DMS79 (cell line): ENCODE data around the gene CELSR1.
A peak's percentile ranks its signal among the peaks of the same experiment; 100 is the strongest.

ENCODE experiments used
- DNase-seq: peaks from one replicate; lab custom pipeline; 2025; lab: John Stamatoyannopoulos, UW

CELSR1 gene

GRCh38 chr22:46574993-46575910, 37.8 kb upstream of the CELSR1 start:
- no peak for DNase-seq

GRCh38 chr22:46574438-46574992, 37.1 kb upstream of the CELSR1 start:
- no peak for DNase-seq

GRCh38 chr22:46573781-46574437, 36.5 kb upstream of the CELSR1 start:
- DNase-seq, result no peak

- no peak for DNase-seq
Measured at GRCh38 chr22:46572911-46573780, 35.7 kb upstream of the CELSR1 start.

GRCh38 chr22:46571642-46572250, 34.3 kb upstream of the CELSR1 start:
- DNase-seq, result no peak

- no peak for DNase-seq
Measured at GRCh38 chr22:46569848-46570695, 32.7 kb upstream of the CELSR1 start.

GRCh38 chr22:46569055-46569847, 31.8 kb upstream of the CELSR1 start:
- DNase-seq, result no peak

GRCh38 chr22:46568102-46568809, 30.8 kb upstream of the CELSR1 start:
- DNase-seq, result no peak

- no peak for DNase-seq
Measured at GRCh38 chr22:46567471-46567870, 30.1 kb upstream of the CELSR1 start.

GRCh38 chr22:46564084-46564714, 26.8 kb upstream of the CELSR1 start:
- no peak for DNase-seq

- DNase-seq, result peak; percentile 79
Measured at GRCh38 chr22:46563381-46564083, 26.1 kb upstream of the CELSR1 start.

DNA sequence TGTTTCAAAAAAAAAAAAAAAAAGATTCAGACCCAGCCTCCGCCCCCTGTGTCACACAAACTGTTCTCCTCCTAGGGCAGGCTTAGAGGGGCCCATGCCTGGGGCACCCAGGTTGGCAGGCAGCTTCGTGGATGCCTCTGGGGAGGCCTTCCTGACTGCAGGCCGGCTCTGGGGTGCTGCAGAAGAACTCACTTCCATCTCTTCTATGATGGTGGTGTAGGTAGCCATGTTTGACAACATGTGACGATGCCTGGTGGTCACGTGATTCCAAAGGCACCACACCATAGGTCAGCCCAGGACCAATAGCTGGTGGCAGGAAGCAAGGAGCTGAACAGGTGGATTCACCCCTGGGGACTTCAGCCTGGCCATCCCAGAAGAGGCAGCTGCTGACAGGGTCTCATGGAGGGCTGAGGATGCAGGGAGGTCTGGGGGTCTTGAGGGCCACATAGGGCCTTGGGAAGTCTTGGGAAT, 24.1 kb upstream of the CELSR1 start:
- DNase-seq, result no peak

DNA sequence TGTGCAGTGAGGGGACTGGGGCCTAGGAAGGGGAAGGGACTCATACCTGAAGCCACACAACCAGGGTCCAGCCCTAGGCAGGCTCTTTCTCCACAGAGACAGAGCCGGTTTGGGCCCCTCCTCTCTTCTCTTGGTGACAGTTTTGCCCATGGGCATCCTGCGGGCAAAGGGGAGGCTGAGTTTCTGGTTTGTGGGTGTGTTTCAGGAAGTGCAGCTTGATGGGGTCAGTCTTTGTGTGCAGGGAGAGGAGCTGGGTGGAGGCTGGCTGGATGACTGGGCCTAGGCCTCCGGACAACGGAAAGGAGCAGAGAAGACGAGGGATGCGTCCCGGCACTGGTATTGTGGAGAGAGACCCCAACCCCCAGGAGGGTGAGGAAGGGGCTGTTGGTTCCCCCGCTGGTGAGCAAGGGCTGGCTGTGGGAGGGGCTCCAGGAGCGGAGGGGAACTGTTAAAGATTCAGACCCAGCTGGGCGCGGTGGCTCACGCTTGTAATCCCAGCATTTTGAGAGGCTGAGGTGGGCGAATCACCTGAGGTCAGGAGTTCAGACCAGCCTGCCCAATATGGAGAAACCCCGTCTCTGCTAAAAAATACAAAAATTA, 23.4 kb upstream of the CELSR1 start:
- no peak for DNase-seq

GRCh38 chr22:46557736-46558480, 20.5 kb upstream of the CELSR1 start:
- DNase-seq, result no peak

DNA sequence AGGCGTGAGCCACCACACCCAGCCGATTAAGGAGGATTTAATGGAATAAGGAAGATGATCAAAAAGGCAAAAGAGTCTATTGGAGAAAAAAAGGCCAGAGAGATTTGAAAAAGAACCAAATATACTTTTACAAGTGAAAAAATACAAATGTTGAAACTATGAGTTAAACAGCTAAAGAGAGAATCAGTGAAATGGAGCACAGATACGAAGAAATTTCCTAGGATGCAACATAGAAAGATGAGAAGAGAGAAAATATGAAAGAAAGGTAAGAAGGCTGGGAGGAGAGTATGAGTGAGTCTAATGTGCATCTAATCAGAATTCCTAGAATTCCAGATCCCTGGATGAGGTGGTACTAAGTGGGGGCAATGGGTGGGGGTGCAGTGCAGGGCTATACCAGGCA, 19.4 kb upstream of the CELSR1 start:
- no peak for DNase-seq

DNA sequence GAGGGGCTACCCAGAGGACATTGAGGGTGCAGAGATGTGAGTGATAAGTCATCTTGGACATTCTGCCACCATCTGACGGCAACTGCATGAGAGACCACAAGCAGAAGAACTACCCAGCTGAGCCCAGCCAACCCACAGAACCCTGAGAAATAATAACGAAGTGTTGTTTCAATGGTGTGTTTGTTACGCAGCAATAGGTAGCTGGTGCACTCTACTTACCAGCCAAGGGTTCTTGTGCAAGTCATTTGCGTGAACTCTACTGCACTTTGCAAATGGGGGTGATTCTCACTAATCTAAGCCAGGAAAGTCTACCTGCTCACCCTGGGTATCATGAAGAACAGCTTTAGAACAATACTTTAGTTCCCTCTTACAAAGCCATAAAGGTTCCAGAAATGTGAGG, 15.8 kb upstream of the CELSR1 start:
- DNase-seq, result no peak

DNA sequence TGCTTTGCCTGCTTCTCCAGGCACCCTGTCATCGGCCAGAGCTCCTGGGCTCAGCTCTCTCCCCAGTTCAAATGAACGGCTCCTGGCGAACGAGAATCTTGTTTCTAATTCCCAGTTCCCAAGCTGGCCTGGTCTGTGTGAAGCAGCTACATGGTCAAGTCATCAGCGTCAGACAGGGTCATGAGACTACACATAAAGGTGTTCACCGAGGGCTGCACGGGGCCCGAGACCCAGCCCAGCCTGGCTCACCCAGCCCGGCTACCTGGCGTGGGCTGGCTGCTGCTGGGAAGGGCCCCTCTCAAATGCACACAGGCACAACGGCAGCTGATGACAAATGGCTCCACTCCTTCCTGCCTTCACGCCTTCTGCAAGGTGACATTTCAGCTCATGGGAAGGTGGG, 14.6 kb upstream of the CELSR1 start:
- DNase-seq, result no peak
